WTC11 (cell line): ENCODE results near the gene EPC1.

ENCODE experiments used
- CREB1 ChIP-seq: sonication (generic); formaldehyde crosslinking; IDR thresholded peaks from 2 replicates; pipeline ENCODE4 v1.8.0; 2023; ENCODE audit warnings: mild to moderate bottlenecking, missing genetic modification reagents
- CTCF ChIP-seq: fragments of 200-600 bp; IDR thresholded peaks from 2 replicates; pipeline ENCODE4 v1.8.0; 2022; ENCODE audit warnings: antibody characterized with exemption
- E2F4 ChIP-seq: sonication (generic); formaldehyde crosslinking; IDR thresholded peaks from 2 replicates; pipeline ENCODE4 v1.8.1; 2022; ENCODE audit warnings: low read depth, mild to moderate bottlenecking, moderate library complexity, missing genetic modification reagents, borderline replicate concordance
- IRF1 ChIP-seq: sonication (generic); formaldehyde crosslinking; IDR thresholded peaks from 2 replicates; pipeline ENCODE4 v1.8.0; 2023; ENCODE audit warnings: missing genetic modification reagents
- MAX ChIP-seq: sonication (generic); formaldehyde crosslinking; IDR thresholded peaks from 2 replicates; pipeline ENCODE4 v1.8.0; 2022; ENCODE audit warnings: mild to moderate bottlenecking, missing genetic modification reagents
- TEAD1 ChIP-seq: sonication (generic); formaldehyde crosslinking; IDR thresholded peaks from 2 replicates; pipeline ENCODE4 v1.8.0; 2022; ENCODE audit warnings: mild to moderate bottlenecking, missing genetic modification reagents

GRCh38 chr10:32393911-32394310, 47.0 kb upstream of the EPC1 start:
- no peak for TF ChIP-seq MAX (CRISPR knock-in tag)
- no peak for TF ChIP-seq CTCF
- TF ChIP-seq TEAD1 (CRISPR knock-in tag), result no peak
- TF ChIP-seq CREB1 (CRISPR knock-in tag), result no peak
- TF ChIP-seq E2F4 (CRISPR knock-in tag), result no peak
- TF ChIP-seq IRF1 (CRISPR knock-in tag), result no peak
